Neural cell (in vitro differentiated cells): ENCODE results near the gene GRID2IP. TPM values are rescaled to one million over a fixed set of nuclear protein-coding genes. Genes with fewer than 3 reads are reported as not detected.

Source experiments
- H2AFZ ChIP-seq: fragments of 200-600, 300-800 bp; sonication (generic), shearing (Covaris generic); 2 replicates; pipeline ENCODE4 v1.6.0; 2014; ENCODE audit warnings: low read depth, mild to moderate bottlenecking, antibody characterized with exemption, low read length, moderate library complexity
- H3F3A ChIP-seq: fragments of 200-600 bp; shearing (Covaris generic); 2 replicates; pipeline ENCODE4 v1.6.1; 2016; ENCODE audit warnings: mild to moderate bottlenecking, moderate library complexity, mixed read lengths, antibody characterized with exemption, low read length; ENCODE audit not compliant: insufficient read depth, poor library complexity, severe bottlenecking
- H3K27ac ChIP-seq: fragments of 200-600, 300-800 bp; sonication (generic), shearing (Covaris generic); 2 replicates; pipeline ENCODE4 v1.5.1; 2014; ENCODE audit warnings: mild to moderate bottlenecking, low read length, moderate library complexity
- H3K27me3 ChIP-seq: fragments of 300-800, 200-600 bp; sonication (generic), shearing (Covaris generic); 2 replicates; pipeline ENCODE4 v1.6.0; 2014; ENCODE audit warnings: mild to moderate bottlenecking, low read depth, low read length, moderate library complexity; ENCODE audit not compliant: insufficient read depth
- H3K36me3 ChIP-seq: fragments of 300-800, 200-600 bp; sonication (generic), shearing (Covaris generic); 2 replicates; pipeline ENCODE4 v1.5.1; 2014; ENCODE audit warnings: mild to moderate bottlenecking, antibody characterized with exemption, low read length, moderate library complexity; ENCODE audit not compliant: insufficient read depth
- H3K4me2 ChIP-seq: fragments of 300-800, 200-600 bp; sonication (generic), shearing (Covaris generic); 2 replicates; pipeline ENCODE4 v1.6.0; 2014; ENCODE audit warnings: mild to moderate bottlenecking, low read length
- H3K4me3 ChIP-seq: fragments of 300-800, 200-600 bp; sonication (generic), shearing (Covaris generic); 2 replicates; pipeline ENCODE4 v1.5.1; 2014; ENCODE audit warnings: mild to moderate bottlenecking, low read length, moderate library complexity
- H3K79me2 ChIP-seq: fragments of 200-600 bp; shearing (Covaris generic); replicated peaks from 2 replicates; pipeline ENCODE4 v1.6.0; 2014; ENCODE audit warnings: mild to moderate bottlenecking, low read length, moderate library complexity; ENCODE audit not compliant: insufficient read depth
- H3K9ac ChIP-seq: fragments of 300-800, 200-600 bp; sonication (generic), shearing (Covaris generic); 2 replicates; pipeline ENCODE4 v1.6.1; 2016; ENCODE audit warnings: mild to moderate bottlenecking, low read length, mixed read lengths
- H3K9me2 ChIP-seq: fragments of 200-600 bp; shearing (Covaris generic); 2 replicates; pipeline ENCODE4 v1.6.1; 2016; ENCODE audit warnings: mild to moderate bottlenecking, low read length, mixed read lengths; ENCODE audit not compliant: insufficient read depth
- H3K9me3 ChIP-seq: fragments of 200-600, 300-800 bp; sonication (generic), shearing (Covaris generic); 2 replicates; pipeline ENCODE4 v1.6.1; 2016; ENCODE audit warnings: mild to moderate bottlenecking, mixed run types, low read length, moderate library complexity, mixed read lengths
- H4K20me1 ChIP-seq: fragments of 200-600 bp; shearing (Covaris generic); 2 replicates; pipeline ENCODE4 v1.6.1; 2016; ENCODE audit warnings: mild to moderate bottlenecking, mixed run types; ENCODE audit not compliant: insufficient read depth
- CTCF ChIP-seq: fragments of 450-650 bp; IDR thresholded peaks from 2 replicates; pipeline ENCODE4 v1.5.1; 2014; ENCODE audit warnings: antibody characterized with exemption, mild to moderate bottlenecking, moderate library complexity; ENCODE audit not compliant: poor library complexity, severe bottlenecking
- EP300 ChIP-seq: fragments of 450-650 bp; conservative IDR thresholded peaks from 2 replicates; pipeline ENCODE4 v1.6.1; 2014; ENCODE audit warnings: antibody characterized with exemption, mild to moderate bottlenecking, moderate library complexity; ENCODE audit not compliant: poor library complexity, severe bottlenecking
- EZH2 ChIP-seq: fragments of 200-600, 300-800 bp; shearing (Covaris generic), sonication (generic); IDR thresholded peaks from 2 replicates; pipeline ENCODE4 v1.6.1; 2014; ENCODE audit warnings: antibody characterized with exemption, low read length, borderline replicate concordance, mild to moderate bottlenecking; ENCODE audit not compliant: insufficient read depth, poor library complexity, severe bottlenecking
- MXI1 ChIP-seq: fragments of 450-650 bp; conservative IDR thresholded peaks from 2 replicates; pipeline ENCODE4 v1.6.1; 2014; ENCODE audit warnings: antibody characterized with exemption, mild to moderate bottlenecking; ENCODE audit not compliant: poor library complexity, severe bottlenecking
- POLR2AphosphoS5 ChIP-seq: IDR thresholded peaks from 2 replicates; pipeline ENCODE4 v1.6.1; 2012
- RAD21 ChIP-seq: fragments of 450-650 bp; conservative IDR thresholded peaks from 2 replicates; pipeline ENCODE4 v1.6.1; 2014; ENCODE audit warnings: antibody characterized with exemption, mild to moderate bottlenecking, moderate library complexity
- REST ChIP-seq: IDR thresholded peaks from 2 replicates; pipeline ENCODE4 v1.6.1; 2012; ENCODE audit warnings: borderline replicate concordance
- SMC3 ChIP-seq: fragments of 450-650 bp; conservative IDR thresholded peaks from 2 replicates; pipeline ENCODE4 v1.6.1; 2014; ENCODE audit warnings: antibody characterized with exemption, mild to moderate bottlenecking, moderate library complexity; ENCODE audit not compliant: poor library complexity
- TAF1 ChIP-seq: IDR thresholded peaks from 2 replicates; pipeline ENCODE4 v1.6.1; 2012; ENCODE audit warnings: low read depth
- polyA minus RNA-seq: library from RNA; depleted of rRNA, polyadenylated mRNA; stranded (reverse); fragments of >200 nt; gene quantifications from 2 replicates; pipeline ENCODE4 v1.2.3, GENCODE V29; 2014
- polyA plus RNA-seq: library from polyadenylated mRNA; depleted of rRNA; stranded (reverse); fragments of >200 nt; gene quantifications from 2 replicates; pipeline ENCODE4 v1.2.3, GENCODE V29; 2014

The GRID2IP gene
- 0.32 TPM in 1 of 2 replicates, not detected in the other for polyA plus RNA-seq
- polyA minus RNA-seq = 0.46 and 0.73 TPM in 2 replicates

- no peaks in the 10 kb centered on the region for H3K36me3 ChIP-seq
- H3K9me3 ChIP-seq = no peaks in the 10 kb centered on the region
- H3K27me3 ChIP-seq = no peaks in the 10 kb centered on the region
- H3K4me2 ChIP-seq = no peak within 1 kb of the TSS
- no peak within 1 kb of the TSS for H2AFZ ChIP-seq
- TF ChIP-seq RAD21 (no peak), CTCF (no peak), REST (no peak), SMC3 (no peak), POLR2AphosphoS5 (no peak), MXI1 (no peak), TAF1 (no peak), EZH2 (no peak), EP300 (no peak)
- no peak within 1 kb of the TSS for H3K4me3 ChIP-seq
- H3K27ac ChIP-seq = no peak within 1 kb of the TSS
- H3K79me2 ChIP-seq = no peaks in the 10 kb centered on the region
- no peaks in the 10 kb centered on the region for H3F3A ChIP-seq
- H4K20me1 ChIP-seq = no peaks in the 10 kb centered on the region
- no peaks in the 10 kb centered on the region for H3K9me2 ChIP-seq
- H3K9ac ChIP-seq = no peak within 1 kb of the TSS
These were observed at the start of gene GRID2IP for GRCh38 chr7:6551016-6551511. Gene GRID2IP (minus strand): TSS chr7:6551461. CDS start chr7:6551436, 25 bp downstream.

GRCh38 chr7:6600093-6600492, 48.8 kb upstream of the GRID2IP start:
- Histone ChIP-seq H3K79me2 (no peaks in the 10 kb centered on the region), H3K27ac (no peak overlapping the region), H3K9me3 (no peaks in the 10 kb centered on the region), H3K9ac (no peak overlapping the region), H3K27me3 (no peaks in the 10 kb centered on the region), H3K4me2 (no peak overlapping the region), H2AFZ (no peak overlapping the region), H3F3A (no peaks in the 10 kb centered on the region), H3K36me3 (no peaks in the 10 kb centered on the region), H3K9me2 (no peaks in the 10 kb centered on the region), H3K4me3 (no peak overlapping the region), H4K20me1 (no peaks in the 10 kb centered on the region)
- TF ChIP-seq REST = no peak
- TF ChIP-seq EP300 = no peak
- TF ChIP-seq TAF1 = no peak
- no peak for TF ChIP-seq EZH2
- TF ChIP-seq SMC3 = no peak
- TF ChIP-seq MXI1 = no peak
